ENCODE data around the gene LRRC45.

Gene LRRC45

GRCh38 chr17:82063424-82064415 lies 40.6 kb downstream of the LRRC45 start:
- DNase-seq (ENCODE audit: low read depth), result no peak

- no peak for DNase-seq (ENCODE audit: low read depth)
These were observed 41.5 kb downstream of the LRRC45 start for GRCh38 chr17:82064433-82065192.

- DNase-seq (ENCODE audit: low read depth), result no peak
These were observed 42.1 kb downstream of the LRRC45 start for GRCh38 chr17:82065193-82065637.

- DNase-seq (ENCODE audit: low read depth), result peak; percentile 57
These were observed 42.7 kb downstream of the LRRC45 start, which contains the start of gene DUS1L for GRCh38 chr17:82065638-82066303. Gene DUS1L (minus strand): TSS chr17:82065804. CDS start chr17:82065059, 745 bp downstream.

- DNase-seq (ENCODE audit: low read depth), result no peak
These were observed 47.5 kb downstream of the LRRC45 start for GRCh38 chr17:82070611-82071010.

- no peak for DNase-seq (ENCODE audit: low read depth)
These were observed 49.7 kb downstream of the LRRC45 start for GRCh38 chr17:82072827-82073226.

- DNase-seq (ENCODE audit: low read depth), result no peak
These were observed 50.3 kb downstream of the LRRC45 start for GRCh38 chr17:82073446-82073845.

GRCh38 chr17:82076018-82076784 lies 53.1 kb downstream of the LRRC45 start:
- DNase-seq (ENCODE audit: low read depth), result no peak

GRCh38 chr17:82076785-82077591 lies 53.9 kb downstream of the LRRC45 start:
- no peak for DNase-seq (ENCODE audit: low read depth)

- no peak for DNase-seq (ENCODE audit: low read depth)
These were observed 54.7 kb downstream of the LRRC45 start for GRCh38 chr17:82077617-82078358.

- no peak for DNase-seq (ENCODE audit: low read depth)
These were observed 55.3 kb downstream of the LRRC45 start for GRCh38 chr17:82078433-82078832.

GRCh38 chr17:82079001-82079677 lies 56.0 kb downstream of the LRRC45 start:
- DNase-seq (ENCODE audit: low read depth), result no peak

- no peak for DNase-seq (ENCODE audit: low read depth)
These were observed 57.1 kb downstream of the LRRC45 start for GRCh38 chr17:82080048-82080788.

Measured in fibroblast of gingiva (primary cell).